ENCODE results near the gene EEA1. TPM values are rescaled to one million over a fixed set of nuclear protein-coding genes. Genes with fewer than 3 reads are reported as not detected.

The EEA1 gene
- total and polyA plus RNA-seq, 2 experiments from 2014 or later, result 19.1 to 20.7 TPM

DNA sequence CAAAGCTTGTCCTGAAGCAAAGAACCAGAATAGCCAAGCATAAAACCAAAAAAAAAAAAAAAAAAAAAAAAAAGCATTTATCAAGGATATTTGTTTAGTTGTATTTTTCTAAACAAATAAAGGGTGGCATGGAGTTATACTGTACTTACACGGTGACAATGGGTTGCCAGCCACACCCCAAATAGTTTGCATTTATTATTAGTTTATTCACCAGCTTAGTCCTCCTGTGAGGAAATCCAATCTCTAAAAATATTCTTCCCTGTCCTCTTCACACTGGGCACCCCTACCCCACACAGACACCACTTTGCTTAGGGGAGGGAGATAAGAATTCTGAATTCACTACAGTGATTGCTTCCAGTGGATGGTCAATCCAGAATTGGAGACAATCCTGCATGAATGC is 207.4 kb downstream of the EEA1 start:
- Histone ChIP-seq H3K9me2 (replicated peaks; ENCODE audit: insufficient read depth) (no peaks in the 10 kb centered on the region), H2AFZ (no peak overlapping the region), H3K36me3 (replicated peaks; ENCODE audit: insufficient read depth, low read depth) (no peaks in the 10 kb centered on the region), H3K9me3 (ENCODE audit: low read depth) (no peaks in the 10 kb centered on the region), H3K79me2 (no peaks in the 10 kb centered on the region), H3K27ac (no peak overlapping the region), H3K4me3 (no peak overlapping the region), H4K20me1 (ENCODE audit: insufficient read depth, poor library complexity, severe bottlenecking) (no peaks in the 10 kb centered on the region), H3K4me2 (no peak overlapping the region), H3K4me1 (ENCODE audit: insufficient read depth) (no peaks in the 10 kb centered on the region), H3K27me3 (no peaks in the 10 kb centered on the region)
- DNase-seq (ENCODE audit: low spot score), result no peak
- TF ChIP-seq EZH2phosphoT487 (IDR thresholded peaks at IDR 0.05; ENCODE audit: low read depth, severe bottlenecking, unreplicated experiment) (no peak), EZH2 (IDR thresholded peaks at IDR 0.05; ENCODE audit: borderline replicate concordance) (no peak), CTCF (IDR thresholded peaks at IDR 0.05; ENCODE audit: poor library complexity) (no peak)
- WGBS (ENCODE audit: low lambda C conversion rate, missing lambda C conversion rate), result 88% methylated on average over 1 of the region's 1 CpG

DNA sequence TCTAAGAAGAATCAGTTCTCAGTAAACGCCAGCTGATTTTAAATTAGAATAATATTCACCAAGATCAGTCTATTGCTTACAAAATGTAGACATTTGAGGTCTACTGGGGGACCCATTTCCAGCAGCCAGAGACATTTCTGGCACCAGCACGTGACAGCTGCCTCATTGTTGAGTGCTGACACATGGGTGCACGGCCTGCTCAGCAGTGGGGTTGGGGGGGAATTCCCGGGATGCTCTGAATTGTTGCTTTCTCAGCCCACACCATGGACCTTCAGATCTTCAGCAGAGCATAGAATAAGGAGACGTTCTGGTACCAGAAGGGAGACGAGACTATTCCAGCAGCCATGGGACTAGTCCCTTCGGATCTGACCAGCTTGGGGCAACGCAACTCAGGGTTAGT is 208.0 kb downstream of the EEA1 start:
- Histone ChIP-seq H3K27me3 (no peaks in the 10 kb centered on the region), H3K79me2 (no peaks in the 10 kb centered on the region), H3K36me3 (replicated peaks; ENCODE audit: insufficient read depth, low read depth) (no peaks in the 10 kb centered on the region), H2AFZ (no peak overlapping the region), H3K4me1 (ENCODE audit: insufficient read depth) (no peaks in the 10 kb centered on the region), H3K9me3 (ENCODE audit: low read depth) (no peaks in the 10 kb centered on the region), H3K27ac (no peak overlapping the region), H3K4me2 (no peak overlapping the region), H3K9me2 (replicated peaks; ENCODE audit: insufficient read depth) (no peaks in the 10 kb centered on the region), H4K20me1 (ENCODE audit: insufficient read depth, poor library complexity, severe bottlenecking) (no peaks in the 10 kb centered on the region), H3K4me3 (no peak overlapping the region)
- TF ChIP-seq EZH2phosphoT487 (IDR thresholded peaks at IDR 0.05; ENCODE audit: low read depth, severe bottlenecking, unreplicated experiment) (no peak), EZH2 (IDR thresholded peaks at IDR 0.05; ENCODE audit: borderline replicate concordance) (no peak), CTCF (IDR thresholded peaks at IDR 0.05; ENCODE audit: poor library complexity) (no peak)
- no peak for DNase-seq (ENCODE audit: low spot score)
- 80% methylated on average over 7 of the region's 8 CpGs for WGBS (ENCODE audit: low lambda C conversion rate, missing lambda C conversion rate)

Small RNAs within 50 kb of the gene (small RNA-seq; reads per million reads assigned to genes)
- not detected for gene RNU6-1329P

Other genes with a start within 250 kb of the EEA1 start
- 0.16 and 0.17 TPM in 2 replicates for gene PLEKHG7, start 226.3 kb downstream of the EEA1 start, total RNA-seq
- gene PLEKHG7, start 226.3 kb downstream of the EEA1 start, polyA plus RNA-seq, result 0.94 TPM in 1 of 2 replicates, not detected in the other

Measured in hepatocyte (in vitro differentiated cells).